GM20000 (cell line): ENCODE data around the gene CNIH1.
A peak's percentile ranks its signal among the peaks of the same experiment; 100 is the strongest.

Experiments used
- DNase-seq: peaks from one replicate; pipeline ENCODE4 v3.0.0; 2012; ENCODE audit warnings: low spot score
- CTCF ChIP-seq: IDR thresholded peaks from 2 replicates; pipeline ENCODE4 v1.5.1; 2012; ENCODE audit warnings: mild to moderate bottlenecking, control low read depth; ENCODE audit errors: extremely low read depth, missing control alignments

The CNIH1 gene

GRCh38 chr14:54487771-54488170 is 46.6 kb upstream of the CNIH1 start:
- TF ChIP-seq CTCF: no peak
- peak; percentile 18 for DNase-seq

GRCh38 chr14:54486685-54487084 is 45.5 kb upstream of the CNIH1 start:
- DNase-seq: no peak
- no peak for TF ChIP-seq CTCF

GRCh38 chr14:54483846-54484245 is 42.7 kb upstream of the CNIH1 start:
- DNase-seq: no peak
- no peak for TF ChIP-seq CTCF

- no peak for DNase-seq
- no peak for TF ChIP-seq CTCF
Observed at GRCh38 chr14:54483073-54483745, 42.0 kb upstream of the CNIH1 start.

- TF ChIP-seq CTCF: no peak
- DNase-seq: no peak
Observed at GRCh38 chr14:54481695-54482094, 40.5 kb upstream of the CNIH1 start.

- TF ChIP-seq CTCF: no peak
- DNase-seq: no peak
Observed at GRCh38 chr14:54480830-54481562, 39.8 kb upstream of the CNIH1 start.

- DNase-seq: no peak
- TF ChIP-seq CTCF: no peak
Observed at GRCh38 chr14:54478636-54479215, 37.6 kb upstream of the CNIH1 start.
